ENCODE data around the gene ADCY3.

DNA sequence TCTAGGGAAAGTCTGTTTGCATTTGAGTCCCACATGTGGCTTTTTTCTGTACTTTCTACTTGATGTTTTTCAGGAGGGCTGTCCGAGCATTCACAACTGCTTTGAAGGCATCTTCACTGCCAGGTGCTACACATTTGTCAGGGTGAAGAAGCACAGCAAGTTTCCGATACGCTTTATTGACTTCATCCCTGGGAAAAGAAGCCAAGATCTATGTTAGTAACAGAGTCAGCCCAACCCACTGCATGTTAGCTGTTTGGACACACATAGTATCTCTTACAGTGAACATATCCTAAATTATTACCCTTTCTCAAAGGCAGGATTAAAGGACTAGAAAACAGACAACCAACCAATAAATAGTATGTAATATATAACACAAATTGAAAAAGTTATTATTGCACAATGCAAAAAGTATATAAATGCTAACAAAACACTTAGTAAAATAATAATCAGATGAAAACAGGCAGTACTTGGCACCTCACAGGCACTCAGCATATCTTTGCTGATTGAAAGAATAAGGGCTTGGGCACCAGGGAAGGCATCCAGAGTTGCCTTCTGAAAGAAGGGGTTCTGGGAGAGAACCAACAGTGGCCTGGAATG is 27.6 kb upstream of the ADCY3 start:
- TF ChIP-seq TCF4 (CRISPR knock-in tag; IDR thresholded peaks at IDR 0.05; ENCODE audit: borderline replicate concordance) (no peak), ZNF565 (CRISPR knock-in tag; conservative IDR thresholded peaks at IDR 0.05; ENCODE audit: low read depth) (no peak), OSR1 (CRISPR knock-in tag; IDR thresholded peaks at IDR 0.05) (no peak), CSDC2 (CRISPR knock-in tag; IDR thresholded peaks at IDR 0.05) (no peak), ARNTL (CRISPR knock-in tag; IDR thresholded peaks at IDR 0.05; ENCODE audit: borderline replicate concordance, low read depth) (no peak), GLIS3 (CRISPR knock-in tag; IDR thresholded peaks at IDR 0.05) (no peak), ESRRG (CRISPR knock-in tag; IDR thresholded peaks at IDR 0.05) (no peak), RARB (CRISPR knock-in tag; IDR thresholded peaks at IDR 0.05) (no peak), ZFP3 (CRISPR knock-in tag; IDR thresholded peaks at IDR 0.05) (no peak)
- TF ChIP-seq, protein P1, sequence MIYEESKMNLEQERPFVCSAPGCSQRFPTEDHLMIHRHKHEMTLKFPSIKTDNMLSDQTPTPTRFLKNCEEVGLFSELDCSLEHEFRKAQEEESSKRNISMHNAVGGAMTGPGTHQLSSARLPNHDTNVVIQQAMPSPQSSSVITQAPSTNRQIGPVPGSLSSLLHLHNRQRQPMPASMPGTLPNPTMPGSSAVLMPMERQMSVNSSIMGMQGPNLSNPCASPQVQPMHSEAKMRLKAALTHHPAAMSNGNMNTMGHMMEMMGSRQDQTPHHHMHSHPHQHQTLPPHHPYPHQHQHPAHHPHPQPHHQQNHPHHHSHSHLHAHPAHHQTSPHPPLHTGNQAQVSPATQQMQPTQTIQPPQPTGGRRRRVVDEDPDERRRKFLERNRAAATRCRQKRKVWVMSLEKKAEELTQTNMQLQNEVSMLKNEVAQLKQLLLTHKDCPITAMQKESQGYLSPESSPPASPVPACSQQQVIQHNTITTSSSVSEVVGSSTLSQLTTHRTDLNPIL (CRISPR knock-in tag; IDR thresholded peaks at IDR 0.05; ENCODE audit: low read depth): no peak
- TF ChIP-seq, protein P2, sequence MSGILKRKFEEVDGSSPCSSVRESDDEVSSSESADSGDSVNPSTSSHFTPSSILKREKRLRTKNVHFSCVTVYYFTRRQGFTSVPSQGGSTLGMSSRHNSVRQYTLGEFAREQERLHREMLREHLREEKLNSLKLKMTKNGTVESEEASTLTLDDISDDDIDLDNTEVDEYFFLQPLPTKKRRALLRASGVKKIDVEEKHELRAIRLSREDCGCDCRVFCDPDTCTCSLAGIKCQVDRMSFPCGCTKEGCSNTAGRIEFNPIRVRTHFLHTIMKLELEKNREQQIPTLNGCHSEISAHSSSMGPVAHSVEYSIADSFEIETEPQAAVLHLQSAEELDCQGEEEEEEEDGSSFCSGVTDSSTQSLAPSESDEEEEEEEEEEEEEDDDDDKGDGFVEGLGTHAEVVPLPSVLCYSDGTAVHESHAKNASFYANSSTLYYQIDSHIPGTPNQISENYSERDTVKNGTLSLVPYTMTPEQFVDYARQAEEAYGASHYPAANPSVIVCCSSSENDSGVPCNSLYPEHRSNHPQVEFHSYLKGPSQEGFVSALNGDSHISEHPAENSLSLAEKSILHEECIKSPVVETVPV (CRISPR knock-in tag; IDR thresholded peaks at IDR 0.05): no peak

Measured in SK-N-SH treated with all-trans-retinoic acid at 6 μM for 48 hours (cell line).